Measurements from ENCODE around the gene EGF.
"Not testable (repeated sequence)": the region's sequence is repeated elsewhere in the genome, so short reads cannot be mapped to it uniquely, and the experiment has no call there.

Gene EGF

GRCh38 chr4:109915385-109916026 is 2.8 kb downstream of the EGF start:
- DNase-seq: no peak

GRCh38 chr4:109916027-109916409 is 3.3 kb downstream of the EGF start:
- no peak for DNase-seq

- DNase-seq: no peak
Observed at GRCh38 chr4:109921384-109921808, 8.7 kb downstream of the EGF start.

- DNase-seq: no peak
Observed at GRCh38 chr4:109925396-109925795, 12.7 kb downstream of the EGF start.

- DNase-seq: no peak
Observed at GRCh38 chr4:109928327-109929045, 15.8 kb downstream of the EGF start.

GRCh38 chr4:109930464-109930863 is 17.8 kb downstream of the EGF start:
- no peak for DNase-seq

GRCh38 chr4:109930872-109931271 is 18.2 kb downstream of the EGF start:
- no peak for DNase-seq

- no peak for DNase-seq
Observed at GRCh38 chr4:109931318-109931717, 18.6 kb downstream of the EGF start.

GRCh38 chr4:109937352-109937751 is 24.7 kb downstream of the EGF start:
- DNase-seq: not testable (repeated sequence)

- DNase-seq: no peak
Observed at GRCh38 chr4:109939190-109939589, 26.5 kb downstream of the EGF start.

- DNase-seq: no peak
Observed at GRCh38 chr4:109942292-109942926, 29.7 kb downstream of the EGF start.

- no peak for DNase-seq
Observed at GRCh38 chr4:109943745-109944144, 31.1 kb downstream of the EGF start.

- DNase-seq: no peak
Observed at GRCh38 chr4:109944591-109944990, 31.9 kb downstream of the EGF start.

GRCh38 chr4:109945056-109945455 is 32.4 kb downstream of the EGF start:
- no peak for DNase-seq

GRCh38 chr4:109946120-109946519 is 33.4 kb downstream of the EGF start:
- no peak for DNase-seq

- no peak for DNase-seq
Observed at GRCh38 chr4:109947457-109947856, 34.8 kb downstream of the EGF start.

GRCh38 chr4:109947918-109948317 is 35.2 kb downstream of the EGF start:
- no peak for DNase-seq

- DNase-seq: not testable (repeated sequence)
Observed at GRCh38 chr4:109949099-109949718, 36.5 kb downstream of the EGF start.

- DNase-seq: no peak
Observed at GRCh38 chr4:109952612-109953011, 39.9 kb downstream of the EGF start.

- DNase-seq: no peak
Observed at GRCh38 chr4:109953556-109953955, 40.9 kb downstream of the EGF start.

- no peak for DNase-seq
Observed at GRCh38 chr4:109955146-109955545, 42.5 kb downstream of the EGF start.

GRCh38 chr4:109957227-109957626 is 44.5 kb downstream of the EGF start:
- DNase-seq: no peak

GRCh38 chr4:109959195-109959594 is 46.5 kb downstream of the EGF start:
- DNase-seq: no peak

- DNase-seq: no peak
Observed at GRCh38 chr4:109962401-109962800, 49.7 kb downstream of the EGF start.
